Measurements from ENCODE around the gene KCTD5.

KCTD5 gene

DNA sequence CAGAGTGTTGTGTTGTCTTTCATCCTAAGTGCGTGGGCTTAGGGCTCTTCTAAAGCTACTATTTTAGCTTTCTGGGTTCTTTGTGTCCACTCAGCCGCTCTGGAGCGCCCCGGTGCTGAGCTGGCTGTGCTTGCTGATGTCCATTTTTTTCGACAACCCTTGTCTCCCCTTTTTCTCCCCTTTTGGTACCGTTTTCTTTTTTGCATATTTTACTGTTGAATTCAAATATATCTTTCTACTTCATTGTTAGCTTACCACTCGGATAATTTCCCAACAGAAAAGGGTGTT lies 71.4 kb downstream of the KCTD5 start:
- no peak for DNase-seq (ENCODE audit: low read depth)
- TF ChIP-seq, protein P1, sequence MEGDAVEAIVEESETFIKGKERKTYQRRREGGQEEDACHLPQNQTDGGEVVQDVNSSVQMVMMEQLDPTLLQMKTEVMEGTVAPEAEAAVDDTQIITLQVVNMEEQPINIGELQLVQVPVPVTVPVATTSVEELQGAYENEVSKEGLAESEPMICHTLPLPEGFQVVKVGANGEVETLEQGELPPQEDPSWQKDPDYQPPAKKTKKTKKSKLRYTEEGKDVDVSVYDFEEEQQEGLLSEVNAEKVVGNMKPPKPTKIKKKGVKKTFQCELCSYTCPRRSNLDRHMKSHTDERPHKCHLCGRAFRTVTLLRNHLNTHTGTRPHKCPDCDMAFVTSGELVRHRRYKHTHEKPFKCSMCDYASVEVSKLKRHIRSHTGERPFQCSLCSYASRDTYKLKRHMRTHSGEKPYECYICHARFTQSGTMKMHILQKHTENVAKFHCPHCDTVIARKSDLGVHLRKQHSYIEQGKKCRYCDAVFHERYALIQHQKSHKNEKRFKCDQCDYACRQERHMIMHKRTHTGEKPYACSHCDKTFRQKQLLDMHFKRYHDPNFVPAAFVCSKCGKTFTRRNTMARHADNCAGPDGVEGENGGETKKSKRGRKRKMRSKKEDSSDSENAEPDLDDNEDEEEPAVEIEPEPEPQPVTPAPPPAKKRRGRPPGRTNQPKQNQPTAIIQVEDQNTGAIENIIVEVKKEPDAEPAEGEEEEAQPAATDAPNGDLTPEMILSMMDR (IDR thresholded peaks at IDR 0.05; ENCODE audit: insufficient read depth, low read depth, low read length, missing control alignments) = no peak
- H3K4me3 ChIP-seq (ENCODE audit: low read depth, low read length) = peak overlapping the region; percentile 79

DNA sequence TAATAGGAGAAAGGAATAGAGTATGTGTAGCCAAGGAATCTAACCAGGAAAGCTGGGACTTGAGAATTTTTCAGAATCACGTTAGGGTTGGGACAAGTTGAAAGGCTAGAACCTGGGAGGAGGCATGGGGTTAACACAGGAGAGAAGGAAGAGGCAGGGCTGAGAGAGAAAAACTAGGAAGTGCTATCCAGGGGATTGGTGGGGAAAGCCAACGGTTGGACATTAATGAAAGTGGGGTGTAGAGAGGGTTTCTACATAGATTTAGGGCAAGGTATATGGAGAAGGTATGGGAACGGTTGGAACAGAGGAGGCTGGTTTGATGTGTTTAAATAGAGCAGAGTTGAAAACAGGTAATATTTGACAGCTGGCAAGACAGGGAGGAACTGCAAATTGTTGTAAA lies 72.8 kb downstream of the KCTD5 start:
- peak overlapping the region; percentile 79; the same call in 1 of the 2 replicates for H3K4me3 ChIP-seq (ENCODE audit: low read depth, low read length)
- TF ChIP-seq, protein P1 (IDR thresholded peaks at IDR 0.05; ENCODE audit: insufficient read depth, low read depth, low read length, missing control alignments) = no peak
- no peak for DNase-seq (ENCODE audit: low read depth)

DNA sequence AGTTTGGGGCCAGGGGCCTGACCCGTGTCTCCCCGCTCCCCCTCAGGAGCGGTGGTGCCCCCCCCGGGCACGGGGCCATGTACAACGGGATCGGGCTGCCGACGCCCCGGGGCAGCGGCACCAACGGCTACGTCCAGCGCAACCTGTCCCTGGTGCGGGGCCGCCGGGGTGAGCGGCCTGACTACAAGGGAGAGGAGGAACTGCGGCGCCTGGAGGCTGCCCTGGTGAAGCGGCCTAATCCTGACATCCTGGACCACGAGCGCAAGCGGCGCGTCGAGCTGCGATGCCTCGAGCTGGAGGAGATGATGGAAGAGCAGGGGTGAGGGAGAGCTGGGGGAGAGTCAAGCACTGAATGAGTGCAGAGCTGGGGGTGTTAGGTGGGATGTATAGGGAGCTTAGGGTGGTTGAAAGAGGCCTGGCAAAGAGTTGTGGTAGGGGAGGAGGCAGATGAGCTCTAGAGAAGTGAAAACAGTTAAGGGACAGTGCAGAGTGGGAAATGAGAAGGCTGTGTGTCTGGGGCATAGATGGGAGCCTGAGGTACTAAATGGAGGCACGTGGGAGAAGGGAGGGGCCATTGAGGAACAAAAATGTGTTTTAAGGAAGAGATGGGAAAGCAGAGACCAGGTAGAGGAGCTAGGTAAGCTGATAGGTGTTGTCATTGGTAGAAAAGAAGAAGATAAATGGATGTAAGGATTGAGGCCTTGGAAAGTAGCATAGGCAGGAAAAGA lies 74.1 kb downstream of the KCTD5 start:
- no peak for DNase-seq (ENCODE audit: low read depth)
- TF ChIP-seq, protein P1 (IDR thresholded peaks at IDR 0.05; ENCODE audit: insufficient read depth, low read depth, low read length, missing control alignments) = no peak
- no peak overlapping the region for H3K4me3 ChIP-seq (ENCODE audit: low read depth, low read length)

DNA sequence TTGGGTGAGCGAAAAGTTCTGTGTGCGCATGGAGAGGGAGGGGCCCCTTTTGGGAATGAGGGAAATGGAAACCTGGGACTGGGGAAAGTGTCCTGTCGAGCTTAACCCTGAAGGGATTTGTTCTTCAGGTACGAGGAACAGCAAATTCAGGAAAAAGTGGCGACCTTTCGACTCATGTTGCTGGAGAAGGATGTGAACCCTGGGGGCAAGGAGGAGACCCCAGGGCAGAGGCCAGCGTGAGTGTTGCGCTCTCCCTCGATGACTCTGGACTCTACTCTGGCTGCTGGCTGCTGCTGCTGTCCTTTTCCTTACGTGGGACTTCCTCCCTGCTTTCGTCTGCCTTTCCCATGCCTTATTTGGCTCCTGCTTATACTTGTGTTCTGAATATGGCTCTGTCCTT lies 75.0 kb downstream of the KCTD5 start:
- TF ChIP-seq, protein P1 (IDR thresholded peaks at IDR 0.05; ENCODE audit: insufficient read depth, low read depth, low read length, missing control alignments) = no peak
- H3K4me3 ChIP-seq (ENCODE audit: low read depth, low read length) = no peak overlapping the region
- DNase-seq (ENCODE audit: low read depth) = no peak
